BE2C (cell line): ENCODE measurements around the gene PIK3CA.
"Not testable (repeated sequence)": the region's sequence is repeated elsewhere in the genome, so short reads cannot be mapped to it uniquely, and the experiment has no call there.

ENCODE experiments used
- DNase-seq: peaks from one replicate; pipeline ENCODE4 v3.0.0-alpha.2; 2020
- H3K27me3 ChIP-seq: fragments of 250-450 bp; sonication (Bioruptor Pico); 2 replicates; pipeline ENCODE4 v1.5.1; 2020; ENCODE audit warnings: mild to moderate bottlenecking
- H3K36me3 ChIP-seq: fragments of 250-450 bp; sonication (Bioruptor Pico); 2 replicates; pipeline ENCODE4 v1.5.1; 2020; ENCODE audit warnings: mild to moderate bottlenecking
- H3K4me1 ChIP-seq: fragments of 250-450 bp; sonication (Bioruptor Pico); 2 replicates; pipeline ENCODE4 v1.5.1; 2020
- H3K4me3 ChIP-seq: 2 replicates; pipeline ENCODE4 v1.5.1; 2011; ENCODE audit warnings: low read depth, low read length
- H3K9me3 ChIP-seq: fragments of 250-450 bp; sonication (Bioruptor Pico); 2 replicates; pipeline ENCODE4 v1.5.1; 2020
- CTCF ChIP-seq: IDR thresholded peaks from 2 replicates; pipeline ENCODE4 v1.5.1; 2012; ENCODE audit warnings: mild to moderate bottlenecking, low read depth, low read length

The PIK3CA gene

GRCh38 chr3:179268400-179269051 is 120.4 kb downstream of the PIK3CA start:
- Histone ChIP-seq H3K27me3 (0 out of 2 replicates have a peak, but pooled peaks cover 4% of the 10 kb centered on the region), H3K4me1 (no peaks in the 10 kb centered on the region), H3K9me3 (no peaks in the 10 kb centered on the region), H3K36me3 (no peaks in the 10 kb centered on the region), H3K4me3 (no peak overlapping the region)
- TF ChIP-seq CTCF = no peak
- no peak for DNase-seq

GRCh38 chr3:179269152-179269707 is 121.1 kb downstream of the PIK3CA start:
- Histone ChIP-seq H3K9me3 (no peaks in the 10 kb centered on the region), H3K36me3 (no peaks in the 10 kb centered on the region), H3K4me1 (no peaks in the 10 kb centered on the region), H3K4me3 (no peak overlapping the region), H3K27me3 (0 out of 2 replicates have a peak, but pooled peaks cover 4% of the 10 kb centered on the region)
- no peak for TF ChIP-seq CTCF
- DNase-seq = no peak

DNA sequence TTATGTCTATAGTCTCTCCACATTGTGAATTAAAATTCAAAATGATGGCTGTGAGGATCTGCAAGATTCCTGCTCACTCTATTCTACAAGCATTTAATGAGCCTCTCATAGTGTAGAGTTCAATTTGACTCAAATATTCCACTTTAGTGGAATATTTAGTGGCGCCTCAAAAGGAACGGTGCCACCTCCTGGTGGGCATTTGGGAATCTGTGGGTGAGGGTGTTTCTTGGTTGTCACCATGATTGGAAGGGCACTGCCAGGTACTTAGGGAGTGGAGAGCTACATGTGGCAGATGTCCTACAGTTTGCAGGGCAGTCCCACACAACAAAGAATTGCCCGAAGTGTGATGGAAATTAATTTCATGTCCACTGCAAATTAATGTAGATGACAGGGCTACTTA is 124.2 kb downstream of the PIK3CA start:
- TF ChIP-seq CTCF = peak; percentile 36
- no peaks in the 10 kb centered on the region for H3K4me1 ChIP-seq
- peak; percentile 10 for DNase-seq
- no peaks in the 10 kb centered on the region for H3K36me3 ChIP-seq
- H3K4me3 ChIP-seq = no peak overlapping the region
- H3K9me3 ChIP-seq = no peaks in the 10 kb centered on the region
- H3K27me3 ChIP-seq = no peaks in the 10 kb centered on the region

GRCh38 chr3:179274434-179274833 is 126.3 kb downstream of the PIK3CA start:
- not testable (repeated sequence) for H3K9me3 ChIP-seq

DNA sequence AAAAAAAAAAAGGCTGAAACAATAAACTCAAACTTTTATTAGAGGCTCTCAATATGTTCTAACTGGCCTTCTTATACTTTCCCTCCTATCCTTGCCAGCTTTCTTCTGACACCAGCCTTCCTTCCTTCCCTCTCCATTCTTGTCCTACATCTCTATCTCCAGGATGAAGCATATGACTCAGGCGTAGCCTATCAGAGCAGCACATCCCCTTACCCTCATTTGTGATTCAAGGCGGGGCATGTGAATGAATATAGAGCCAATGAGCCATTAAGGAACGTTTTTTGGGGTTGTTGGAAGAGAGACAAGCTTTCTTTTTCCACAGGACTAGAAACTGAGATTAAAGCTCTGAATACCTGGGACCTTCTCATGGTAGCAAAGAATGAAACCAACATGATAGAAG is 127.8 kb downstream of the PIK3CA start:
- H3K36me3 ChIP-seq = no peaks in the 10 kb centered on the region
- TF ChIP-seq CTCF = no peak
- DNase-seq = no peak
- no peaks in the 10 kb centered on the region for H3K9me3 ChIP-seq
- H3K27me3 ChIP-seq = no peaks in the 10 kb centered on the region
- no peak overlapping the region for H3K4me3 ChIP-seq
- H3K4me1 ChIP-seq = no peaks in the 10 kb centered on the region

More at GRCh38 chr3:179274434-179274833, 126.3 kb downstream of the PIK3CA start:
- H3K27me3 ChIP-seq, DNase-seq, H3K36me3 ChIP-seq, H3K4me1 ChIP-seq, H3K4me3 ChIP-seq: not testable (repeated sequence)

DNA sequence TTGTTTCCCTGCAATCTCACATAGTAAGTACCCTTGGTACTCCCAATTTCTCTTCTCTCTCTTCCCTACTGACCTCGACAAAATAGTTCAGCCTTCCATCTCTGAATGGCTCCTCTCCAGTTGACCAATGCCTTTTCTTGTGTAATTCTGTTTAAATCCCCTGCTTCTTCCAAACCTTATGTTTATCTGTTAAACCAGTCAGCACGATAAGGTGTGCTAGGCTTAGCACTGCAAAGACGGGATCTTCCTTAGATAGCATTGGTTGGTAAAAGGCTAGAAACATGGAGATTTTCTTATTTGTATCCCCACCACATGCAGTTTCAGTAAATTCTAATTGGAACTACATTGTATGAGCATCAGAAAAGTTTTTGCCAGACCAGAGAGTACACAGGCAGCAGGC is 128.6 kb downstream of the PIK3CA start:
- H3K4me3 ChIP-seq = no peak overlapping the region
- no peak for DNase-seq
- H3K9me3 ChIP-seq = no peaks in the 10 kb centered on the region
- no peaks in the 10 kb centered on the region for H3K4me1 ChIP-seq
- no peaks in the 10 kb centered on the region for H3K27me3 ChIP-seq
- H3K36me3 ChIP-seq = no peaks in the 10 kb centered on the region
- no peak for TF ChIP-seq CTCF
